ENCODE results near the gene GPR4. TPM values are rescaled to one million over a fixed set of nuclear protein-coding genes. Genes with fewer than 3 reads are reported as not detected.
A peak's percentile ranks its signal among the peaks of the same experiment; 100 is the strongest.

GPR4 gene
- total and polyA plus RNA-seq, 2 experiments from 2014 or later = 0.10 TPM; not detected in 1

- H3K9me3 ChIP-seq (ENCODE audit: low read depth) = no peaks in the 10 kb centered on the region
- H3K4me3 ChIP-seq = no peak overlapping the region
- WGBS (ENCODE audit: low lambda C conversion rate, missing lambda C conversion rate) = 92% methylated on average over 8 of the region's 8 CpGs
- H2AFZ ChIP-seq = no peak overlapping the region
- H4K20me1 ChIP-seq (ENCODE audit: insufficient read depth, poor library complexity, severe bottlenecking) = no peaks in the 10 kb centered on the region
- TF ChIP-seq EZH2phosphoT487 (IDR thresholded peaks at IDR 0.05; ENCODE audit: low read depth, severe bottlenecking, unreplicated experiment) = no peak
- TF ChIP-seq, protein P1, sequence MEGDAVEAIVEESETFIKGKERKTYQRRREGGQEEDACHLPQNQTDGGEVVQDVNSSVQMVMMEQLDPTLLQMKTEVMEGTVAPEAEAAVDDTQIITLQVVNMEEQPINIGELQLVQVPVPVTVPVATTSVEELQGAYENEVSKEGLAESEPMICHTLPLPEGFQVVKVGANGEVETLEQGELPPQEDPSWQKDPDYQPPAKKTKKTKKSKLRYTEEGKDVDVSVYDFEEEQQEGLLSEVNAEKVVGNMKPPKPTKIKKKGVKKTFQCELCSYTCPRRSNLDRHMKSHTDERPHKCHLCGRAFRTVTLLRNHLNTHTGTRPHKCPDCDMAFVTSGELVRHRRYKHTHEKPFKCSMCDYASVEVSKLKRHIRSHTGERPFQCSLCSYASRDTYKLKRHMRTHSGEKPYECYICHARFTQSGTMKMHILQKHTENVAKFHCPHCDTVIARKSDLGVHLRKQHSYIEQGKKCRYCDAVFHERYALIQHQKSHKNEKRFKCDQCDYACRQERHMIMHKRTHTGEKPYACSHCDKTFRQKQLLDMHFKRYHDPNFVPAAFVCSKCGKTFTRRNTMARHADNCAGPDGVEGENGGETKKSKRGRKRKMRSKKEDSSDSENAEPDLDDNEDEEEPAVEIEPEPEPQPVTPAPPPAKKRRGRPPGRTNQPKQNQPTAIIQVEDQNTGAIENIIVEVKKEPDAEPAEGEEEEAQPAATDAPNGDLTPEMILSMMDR (IDR thresholded peaks at IDR 0.05; ENCODE audit: poor library complexity) = no peak
- TF ChIP-seq EZH2 (IDR thresholded peaks at IDR 0.05; ENCODE audit: borderline replicate concordance) = no peak
- DNase-seq (ENCODE audit: low spot score) = no peak
- peaks cover 47% of the 10 kb centered on the region for H3K79me2 ChIP-seq
- no peaks in the 10 kb centered on the region for H3K27me3 ChIP-seq
- H3K36me3 ChIP-seq (replicated peaks; ENCODE audit: insufficient read depth, low read depth) = no peaks in the 10 kb centered on the region
- H3K4me2 ChIP-seq = no peak overlapping the region
- H3K4me1 ChIP-seq (ENCODE audit: insufficient read depth) = peaks cover 6% of the 10 kb centered on the region
- no peaks in the 10 kb centered on the region for H3K9me2 ChIP-seq (replicated peaks; ENCODE audit: insufficient read depth)
- H3K27ac ChIP-seq = no peak overlapping the region
These were observed 30.4 kb downstream of the GPR4 start for GRCh38 chr19:45571457-45572220.

- TF ChIP-seq, protein P1 (IDR thresholded peaks at IDR 0.05; ENCODE audit: poor library complexity) = peak; percentile 50
- TF ChIP-seq EZH2 (IDR thresholded peaks at IDR 0.05; ENCODE audit: borderline replicate concordance) = no peak
- TF ChIP-seq EZH2phosphoT487 (IDR thresholded peaks at IDR 0.05; ENCODE audit: low read depth, severe bottlenecking, unreplicated experiment) = no peak
- Histone ChIP-seq H3K79me2 (peaks cover 43% of the 10 kb centered on the region), H3K27me3 (no peaks in the 10 kb centered on the region), H3K4me2 (no peak overlapping the region), H4K20me1 (ENCODE audit: insufficient read depth, poor library complexity, severe bottlenecking) (no peaks in the 10 kb centered on the region), H3K36me3 (replicated peaks; ENCODE audit: insufficient read depth, low read depth) (no peaks in the 10 kb centered on the region), H3K9me2 (replicated peaks; ENCODE audit: insufficient read depth) (no peaks in the 10 kb centered on the region), H2AFZ (no peak overlapping the region), H3K9me3 (ENCODE audit: low read depth) (no peaks in the 10 kb centered on the region), H3K27ac (no peak overlapping the region), H3K4me1 (ENCODE audit: insufficient read depth) (no peaks in the 10 kb centered on the region), H3K4me3 (no peak overlapping the region)
- peak; percentile 48 for DNase-seq (ENCODE audit: low spot score)
- 54% methylated on average over 15 of the region's 15 CpGs for WGBS (ENCODE audit: low lambda C conversion rate, missing lambda C conversion rate)
These were observed 32.2 kb downstream of the GPR4 start for GRCh38 chr19:45569619-45570421.

GRCh38 chr19:45568732-45569131, 33.3 kb downstream of the GPR4 start:
- peak; percentile 26 for DNase-seq (ENCODE audit: low spot score)
- Histone ChIP-seq H3K79me2 (peaks cover 40% of the 10 kb centered on the region), H3K4me1 (ENCODE audit: insufficient read depth) (no peaks in the 10 kb centered on the region), H4K20me1 (ENCODE audit: insufficient read depth, poor library complexity, severe bottlenecking) (no peaks in the 10 kb centered on the region), H3K9me3 (ENCODE audit: low read depth) (no peaks in the 10 kb centered on the region), H3K9me2 (replicated peaks; ENCODE audit: insufficient read depth) (no peaks in the 10 kb centered on the region), H3K27me3 (no peaks in the 10 kb centered on the region), H3K27ac (no peak overlapping the region), H3K4me3 (no peak overlapping the region), H3K36me3 (replicated peaks; ENCODE audit: insufficient read depth, low read depth) (no peaks in the 10 kb centered on the region), H2AFZ (no peak overlapping the region), H3K4me2 (no peak overlapping the region)
- WGBS (ENCODE audit: low lambda C conversion rate, missing lambda C conversion rate) = 84% methylated on average over 3 of the region's 3 CpGs
- TF ChIP-seq EZH2 (IDR thresholded peaks at IDR 0.05; ENCODE audit: borderline replicate concordance) (no peak), EZH2phosphoT487 (IDR thresholded peaks at IDR 0.05; ENCODE audit: low read depth, severe bottlenecking, unreplicated experiment) (no peak)
- TF ChIP-seq, protein P1 (IDR thresholded peaks at IDR 0.05; ENCODE audit: poor library complexity) = no peak

All from hepatocyte (in vitro differentiated cells).